ENCODE results near the gene ITIH4. TPM values are rescaled to one million over a fixed set of nuclear protein-coding genes. Genes with fewer than 3 reads are reported as not detected.

The ITIH4 gene
- total RNA-seq, 1 donor from 2014 or later: 5.9 TPM

- intact Hi-C loops (cut with DNase I): loop anchor here (5.0 kb wide), 1 partner anchor 718 kb away; no protein-coding TSS in a partner anchor
- no peak overlapping the region for H3K27ac ChIP-seq
- H3K9me3 ChIP-seq: no peaks in the 10 kb centered on the region
- H3K4me3 ChIP-seq: no peak overlapping the region
- H3K27me3 ChIP-seq: no peaks in the 10 kb centered on the region
- no peak for DNase-seq (ENCODE audit: extremely low spot score in 2 of 2)
- TF ChIP-seq POLR2AphosphoS5 (IDR thresholded peaks at IDR 0.05; ENCODE audit: insufficient read depth in 1 of 2, low read depth in 1 of 2) (no peak), POLR2A (IDR thresholded peaks at IDR 0.05) (no peak), CTCF (IDR thresholded peaks at IDR 0.05) (no peak)
- H3K36me3 ChIP-seq: no peaks in the 10 kb centered on the region
- no peaks in the 10 kb centered on the region for H3K4me1 ChIP-seq
Observed at GRCh38 chr3:52809149-52809548, 21.3 kb downstream of the ITIH4 start.

- intact Hi-C loops (cut with DNase I): loop anchor here (5.0 kb wide), 1 partner anchor 722 kb away; no protein-coding TSS in a partner anchor
- no peak for TF ChIP-seq CTCF (IDR thresholded peaks at IDR 0.05)
- no peak for TF ChIP-seq POLR2AphosphoS5 (IDR thresholded peaks at IDR 0.05; ENCODE audit: insufficient read depth in 1 of 2, low read depth in 1 of 2)
- no peak for TF ChIP-seq POLR2A (IDR thresholded peaks at IDR 0.05)
- no peaks in the 10 kb centered on the region for H3K36me3 ChIP-seq
- H3K27ac ChIP-seq: no peak overlapping the region
- DNase-seq (ENCODE audit: extremely low spot score in 2 of 2): no peak
- H3K4me1 ChIP-seq: no peaks in the 10 kb centered on the region
- no peaks in the 10 kb centered on the region for H3K27me3 ChIP-seq
- H3K9me3 ChIP-seq: no peaks in the 10 kb centered on the region
- no peak overlapping the region for H3K4me3 ChIP-seq
Observed at GRCh38 chr3:52805270-52806039, 25.0 kb downstream of the ITIH4 start.

- DNase-seq (ENCODE audit: extremely low spot score in 2 of 2): no peak
- intact Hi-C loops (cut with DNase I): no loop called here
- Histone ChIP-seq H3K4me1 (no peaks in the 10 kb centered on the region), H3K4me3 (no peak overlapping the region), H3K27ac (no peak overlapping the region), H3K36me3 (no peaks in the 10 kb centered on the region), H3K27me3 (no peaks in the 10 kb centered on the region), H3K9me3 (no peaks in the 10 kb centered on the region)
- TF ChIP-seq POLR2AphosphoS5 (IDR thresholded peaks at IDR 0.05; ENCODE audit: insufficient read depth in 1 of 2, low read depth in 1 of 2) (no peak), POLR2A (IDR thresholded peaks at IDR 0.05) (no peak), CTCF (IDR thresholded peaks at IDR 0.05) (no peak)
Observed at GRCh38 chr3:52801839-52802238, 28.6 kb downstream of the ITIH4 start.

GRCh38 chr3:52800079-52800478, 30.4 kb downstream of the ITIH4 start:
- DNase-seq (ENCODE audit: extremely low spot score in 2 of 2): no peak
- Histone ChIP-seq H3K27me3 (no peaks in the 10 kb centered on the region), H3K4me1 (no peaks in the 10 kb centered on the region), H3K9me3 (no peaks in the 10 kb centered on the region), H3K36me3 (no peaks in the 10 kb centered on the region), H3K4me3 (no peak overlapping the region), H3K27ac (no peak overlapping the region)
- intact Hi-C loops (cut with DNase I): no loop called here
- TF ChIP-seq POLR2AphosphoS5 (IDR thresholded peaks at IDR 0.05; ENCODE audit: insufficient read depth in 1 of 2, low read depth in 1 of 2) (no peak), POLR2A (IDR thresholded peaks at IDR 0.05) (no peak), CTCF (IDR thresholded peaks at IDR 0.05) (no peak)

- no peaks in the 10 kb centered on the region for H3K36me3 ChIP-seq
- no peak overlapping the region for H3K27ac ChIP-seq
- H3K4me3 ChIP-seq: no peak overlapping the region
- no peaks in the 10 kb centered on the region for H3K4me1 ChIP-seq
- no peaks in the 10 kb centered on the region for H3K27me3 ChIP-seq
- H3K9me3 ChIP-seq: no peaks in the 10 kb centered on the region
- no peak for DNase-seq (ENCODE audit: extremely low spot score in 2 of 2)
- TF ChIP-seq POLR2AphosphoS5 (IDR thresholded peaks at IDR 0.05; ENCODE audit: insufficient read depth in 1 of 2, low read depth in 1 of 2) (no peak), POLR2A (IDR thresholded peaks at IDR 0.05) (no peak), CTCF (IDR thresholded peaks at IDR 0.05) (no peak)
- intact Hi-C loops (cut with DNase I): no loop called here
Observed at GRCh38 chr3:52798978-52799476, 31.4 kb downstream of the ITIH4 start.
